Lower leg skin (tissue), 3 donors: ENCODE measurements around the gene AFG3L2.

ENCODE experiments used
- POLR2A ChIP-seq, 2 donors: fragments of 450-650 bp; IDR thresholded peaks; one replicate each; pipeline ENCODE4 v1.6.1; 2016 to 2017; ENCODE audit warnings: antibody characterized with exemption in 2 of 2, mild to moderate bottlenecking in 1 of 2, moderate library complexity in 1 of 2
- TF ChIP-seq, protein P1 (sequence below), 3 donors: fragments of 450-650 bp; IDR thresholded peaks; one replicate each; pipeline ENCODE4 v1.5.1; 2016; ENCODE audit warnings: antibody characterized with exemption in 3 of 3, mild to moderate bottlenecking in 3 of 3, moderate library complexity in 2 of 3

DNA sequence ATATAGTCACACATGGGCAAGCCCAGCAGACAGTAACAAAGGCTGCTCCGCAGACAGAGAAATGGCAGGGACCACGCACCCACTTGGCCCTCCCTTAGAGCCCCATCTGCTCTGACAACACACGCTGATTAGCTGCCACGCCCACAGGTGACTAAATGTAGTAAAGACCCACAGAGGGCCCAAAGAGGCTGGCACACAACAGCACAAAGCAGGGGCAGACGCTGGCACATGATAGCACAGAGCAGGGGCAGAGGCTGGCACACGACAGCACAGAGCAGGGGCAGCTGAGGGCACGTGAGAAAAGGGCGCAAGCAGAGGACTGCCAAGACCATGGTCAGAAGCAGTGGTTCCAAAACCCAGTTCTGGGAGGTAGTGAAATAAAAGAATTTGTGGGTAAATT is 10.6 kb downstream of the AFG3L2 start:
- no peak for TF ChIP-seq POLR2A (IDR thresholded peaks at IDR 0.05)
- TF ChIP-seq, protein P1, sequence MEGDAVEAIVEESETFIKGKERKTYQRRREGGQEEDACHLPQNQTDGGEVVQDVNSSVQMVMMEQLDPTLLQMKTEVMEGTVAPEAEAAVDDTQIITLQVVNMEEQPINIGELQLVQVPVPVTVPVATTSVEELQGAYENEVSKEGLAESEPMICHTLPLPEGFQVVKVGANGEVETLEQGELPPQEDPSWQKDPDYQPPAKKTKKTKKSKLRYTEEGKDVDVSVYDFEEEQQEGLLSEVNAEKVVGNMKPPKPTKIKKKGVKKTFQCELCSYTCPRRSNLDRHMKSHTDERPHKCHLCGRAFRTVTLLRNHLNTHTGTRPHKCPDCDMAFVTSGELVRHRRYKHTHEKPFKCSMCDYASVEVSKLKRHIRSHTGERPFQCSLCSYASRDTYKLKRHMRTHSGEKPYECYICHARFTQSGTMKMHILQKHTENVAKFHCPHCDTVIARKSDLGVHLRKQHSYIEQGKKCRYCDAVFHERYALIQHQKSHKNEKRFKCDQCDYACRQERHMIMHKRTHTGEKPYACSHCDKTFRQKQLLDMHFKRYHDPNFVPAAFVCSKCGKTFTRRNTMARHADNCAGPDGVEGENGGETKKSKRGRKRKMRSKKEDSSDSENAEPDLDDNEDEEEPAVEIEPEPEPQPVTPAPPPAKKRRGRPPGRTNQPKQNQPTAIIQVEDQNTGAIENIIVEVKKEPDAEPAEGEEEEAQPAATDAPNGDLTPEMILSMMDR (IDR thresholded peaks at IDR 0.05): no peak
